ENCODE data around the gene PLAC8L1. TPM values are rescaled to one million over a fixed set of nuclear protein-coding genes. Genes with fewer than 3 reads are reported as not detected.

PLAC8L1 gene
- total RNA-seq, 2 experiments from 2014 or later = 0.28 to 2.1 TPM

DNA sequence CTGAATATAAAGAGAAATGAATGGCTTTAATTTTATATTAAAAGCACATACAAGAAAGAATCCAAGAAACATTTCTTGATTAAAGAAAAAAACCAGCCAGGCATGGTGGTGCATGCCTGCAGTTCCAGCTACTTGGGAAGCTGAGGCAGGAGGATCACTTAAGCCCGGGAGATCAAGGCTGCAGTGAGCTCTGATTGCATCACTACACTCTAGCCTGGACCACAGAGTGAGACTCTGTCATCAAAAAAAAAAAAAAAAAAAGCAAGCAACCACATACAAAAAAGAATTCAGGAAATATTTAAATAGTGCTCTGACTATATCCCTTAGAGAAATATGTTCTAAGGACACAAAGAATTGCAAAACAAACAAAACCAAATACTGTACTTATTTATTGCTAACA, 2.5 kb upstream of the PLAC8L1 start:
- intact Hi-C loops (cut with micrococcal nuclease; ENCODE audit: unreplicated experiment) = loop anchor here (2.0 kb wide), 1 partner anchor 31 kb away; no protein-coding TSS in a partner anchor
- CTCF ChIA-PET (ENCODE audit: unreplicated experiment) = no interaction called here
- POLR2A ChIA-PET = interaction anchor here (0.6 to 2.9 kb wide), 6 partner anchors 12 to 416 kb away, joined by 3 to 15 read pairs (median 4); no protein-coding TSS in a partner anchor

DNA sequence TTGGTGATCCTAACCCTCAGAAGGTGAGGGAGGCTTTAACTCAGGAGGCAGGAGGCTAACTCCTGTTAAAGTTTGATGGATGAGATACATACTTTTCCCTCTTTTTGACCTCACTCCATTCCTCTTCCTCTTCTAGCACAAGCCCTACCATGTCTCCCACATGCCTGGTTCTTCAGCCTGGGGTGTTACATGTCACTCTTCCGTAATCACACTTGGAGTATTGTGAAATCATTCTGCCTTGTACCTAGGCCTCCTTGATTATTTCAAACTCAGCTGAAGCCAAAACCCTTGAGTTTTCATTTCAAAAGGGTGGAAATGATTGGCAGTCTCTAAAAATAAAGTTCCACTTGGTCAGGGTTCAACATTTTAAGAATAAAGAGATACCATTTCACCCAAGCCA, 1.8 kb downstream of the PLAC8L1 start:
- H3K9me2 ChIP-seq (ENCODE audit: insufficient read depth, low read length) = no peaks in the 10 kb centered on the region
- BruUV-seq (replicated peaks) = no TSS peak
- no peak overlapping the region for H3K4me2 ChIP-seq (ENCODE audit: low read length)
- ChIA-PET CTCF (ENCODE audit: unreplicated experiment) (no interaction called here), POLR2A (no interaction called here)
- no peak for DNase-seq (ENCODE audit: low spot score)
- H3K4me1 ChIP-seq (ENCODE audit: insufficient read depth, low read length, poor library complexity, severe bottlenecking) = peaks cover 26% of the 10 kb centered on the region
- intact Hi-C loops (cut with micrococcal nuclease; ENCODE audit: unreplicated experiment) = no loop called here
- no peaks in the 10 kb centered on the region for H3K9me3 ChIP-seq (ENCODE audit: low read length)
- peaks cover 9% of the 10 kb centered on the region; the same call in 1 of the 2 replicates for H3K36me3 ChIP-seq (ENCODE audit: insufficient read depth, low read length)
- no peak for TF ChIP-seq EZH2phosphoT487 (IDR thresholded peaks at IDR 0.05; ENCODE audit: borderline replicate concordance, low read depth, low read length)
- TF ChIP-seq, protein P1, sequence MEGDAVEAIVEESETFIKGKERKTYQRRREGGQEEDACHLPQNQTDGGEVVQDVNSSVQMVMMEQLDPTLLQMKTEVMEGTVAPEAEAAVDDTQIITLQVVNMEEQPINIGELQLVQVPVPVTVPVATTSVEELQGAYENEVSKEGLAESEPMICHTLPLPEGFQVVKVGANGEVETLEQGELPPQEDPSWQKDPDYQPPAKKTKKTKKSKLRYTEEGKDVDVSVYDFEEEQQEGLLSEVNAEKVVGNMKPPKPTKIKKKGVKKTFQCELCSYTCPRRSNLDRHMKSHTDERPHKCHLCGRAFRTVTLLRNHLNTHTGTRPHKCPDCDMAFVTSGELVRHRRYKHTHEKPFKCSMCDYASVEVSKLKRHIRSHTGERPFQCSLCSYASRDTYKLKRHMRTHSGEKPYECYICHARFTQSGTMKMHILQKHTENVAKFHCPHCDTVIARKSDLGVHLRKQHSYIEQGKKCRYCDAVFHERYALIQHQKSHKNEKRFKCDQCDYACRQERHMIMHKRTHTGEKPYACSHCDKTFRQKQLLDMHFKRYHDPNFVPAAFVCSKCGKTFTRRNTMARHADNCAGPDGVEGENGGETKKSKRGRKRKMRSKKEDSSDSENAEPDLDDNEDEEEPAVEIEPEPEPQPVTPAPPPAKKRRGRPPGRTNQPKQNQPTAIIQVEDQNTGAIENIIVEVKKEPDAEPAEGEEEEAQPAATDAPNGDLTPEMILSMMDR (conservative IDR thresholded peaks at IDR 0.05; ENCODE audit: low read length) = no peak
- H3K4me3 ChIP-seq (ENCODE audit: low read depth, low read length, poor library complexity, severe bottlenecking) = no peak overlapping the region
- H3K79me2 ChIP-seq (ENCODE audit: insufficient read depth, low read depth, low read length) = no peaks in the 10 kb centered on the region
- H4K20me1 ChIP-seq (ENCODE audit: insufficient read depth, low read length) = no peaks in the 10 kb centered on the region
- no peak overlapping the region for H2AFZ ChIP-seq (ENCODE audit: low read length)
- no peak overlapping the region for H3K27ac ChIP-seq (ENCODE audit: low read depth, low read length, poor library complexity, severe bottlenecking)

More for the DNA sequence above, 2.5 kb upstream of the PLAC8L1 start:
- no peaks in the 10 kb centered on the region for H3K9me3 ChIP-seq (ENCODE audit: low read length)
- no TSS peak for BruUV-seq (replicated peaks)
- no peak overlapping the region for H3K4me3 ChIP-seq (ENCODE audit: low read depth, low read length, poor library complexity, severe bottlenecking)
- DNase-seq (ENCODE audit: low spot score) = no peak
- H3K36me3 ChIP-seq (ENCODE audit: insufficient read depth, low read length) = peaks cover 23% of the 10 kb centered on the region
- H3K9me2 ChIP-seq (ENCODE audit: insufficient read depth, low read length) = no peaks in the 10 kb centered on the region
- H3K4me1 ChIP-seq (ENCODE audit: insufficient read depth, low read length, poor library complexity, severe bottlenecking) = peaks cover 44% of the 10 kb centered on the region
- no peak overlapping the region; the same call in 1 of the 2 replicates for H3K4me2 ChIP-seq (ENCODE audit: low read length)
- TF ChIP-seq, protein P1 (conservative IDR thresholded peaks at IDR 0.05; ENCODE audit: low read length) = no peak
- TF ChIP-seq EZH2phosphoT487 (IDR thresholded peaks at IDR 0.05; ENCODE audit: borderline replicate concordance, low read depth, low read length) = no peak
- H3K79me2 ChIP-seq (ENCODE audit: insufficient read depth, low read depth, low read length) = no peaks in the 10 kb centered on the region
- no peaks in the 10 kb centered on the region for H4K20me1 ChIP-seq (ENCODE audit: insufficient read depth, low read length)
- H3K27ac ChIP-seq (ENCODE audit: low read depth, low read length, poor library complexity, severe bottlenecking) = no peak overlapping the region
- no peak overlapping the region for H2AFZ ChIP-seq (ENCODE audit: low read length)

DNA sequence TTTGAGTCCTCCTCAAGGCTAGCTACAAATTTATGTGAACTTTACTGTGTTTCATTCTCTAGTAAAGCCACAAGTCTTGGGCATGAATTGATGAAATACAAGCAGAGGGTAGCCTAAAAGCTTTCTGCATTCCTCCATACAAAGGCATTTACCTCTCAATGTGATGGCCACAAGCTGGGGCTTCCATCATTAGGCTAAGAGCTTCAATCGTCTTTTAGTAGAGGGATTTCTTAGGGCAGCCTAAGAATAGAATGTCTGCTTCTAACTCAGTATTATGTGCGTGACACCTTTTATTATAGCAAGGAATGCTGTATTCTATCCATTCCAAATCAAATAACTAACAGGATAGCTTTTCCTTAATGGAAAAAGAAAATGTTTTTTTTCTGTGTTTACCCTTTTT, 3.7 kb downstream of the PLAC8L1 start:
- Histone ChIP-seq H3K9me3 (ENCODE audit: low read length) (no peaks in the 10 kb centered on the region), H3K4me2 (ENCODE audit: low read length) (no peak overlapping the region), H2AFZ (ENCODE audit: low read length) (no peak overlapping the region), H3K4me3 (ENCODE audit: low read depth, low read length, poor library complexity, severe bottlenecking) (no peak overlapping the region), H3K79me2 (ENCODE audit: insufficient read depth, low read depth, low read length) (no peaks in the 10 kb centered on the region), H3K27ac (ENCODE audit: low read depth, low read length, poor library complexity, severe bottlenecking) (no peak overlapping the region), H4K20me1 (ENCODE audit: insufficient read depth, low read length) (no peaks in the 10 kb centered on the region), H3K36me3 (ENCODE audit: insufficient read depth, low read length) (peaks cover 9% of the 10 kb centered on the region; the same call in 1 of the 2 replicates), H3K9me2 (ENCODE audit: insufficient read depth, low read length) (no peaks in the 10 kb centered on the region), H3K4me1 (ENCODE audit: insufficient read depth, low read length, poor library complexity, severe bottlenecking) (peaks cover 8% of the 10 kb centered on the region)
- TF ChIP-seq, protein P1 (conservative IDR thresholded peaks at IDR 0.05; ENCODE audit: low read length) = no peak
- no peak for TF ChIP-seq EZH2phosphoT487 (IDR thresholded peaks at IDR 0.05; ENCODE audit: borderline replicate concordance, low read depth, low read length)
- CTCF ChIA-PET (ENCODE audit: unreplicated experiment) = no interaction called here
- no peak for DNase-seq (ENCODE audit: low spot score)
- intact Hi-C loops (cut with micrococcal nuclease; ENCODE audit: unreplicated experiment) = no loop called here
- POLR2A ChIA-PET = interaction anchor here (0.6 to 1.9 kb wide), 10 partner anchors 9 to 759 kb away, joined by 3 to 5 read pairs (median 3); no protein-coding TSS in a partner anchor
- no TSS peak for BruUV-seq (replicated peaks)
